Neuronal stem cell (in vitro differentiated cells): ENCODE measurements around the gene SPIRE2.

ENCODE experiments used
- DNase-seq: peaks from one replicate; pipeline ENCODE4 v3.0.0-alpha.2; 2013; ENCODE audit warnings: low spot score
- H2AFZ ChIP-seq: one replicate; pipeline ENCODE4 v1.6.1; 2013; ENCODE audit warnings: mild to moderate bottlenecking, low read length, inconsistent platforms
- H2AK5ac ChIP-seq: 2 replicates; pipeline ENCODE4 v1.6.1; 2013; ENCODE audit warnings: low read depth, mild to moderate bottlenecking, inconsistent platforms, low read length, moderate library complexity, mixed read lengths
- H2BK120ac ChIP-seq: 2 replicates; pipeline ENCODE4 v1.6.1; 2013; ENCODE audit warnings: low read depth, mild to moderate bottlenecking, inconsistent platforms, low read length, moderate library complexity, mixed read lengths
- H2BK12ac ChIP-seq: one replicate; pipeline ENCODE4 v1.6.1; 2013; ENCODE audit warnings: low read length, inconsistent platforms
- H2BK15ac ChIP-seq: 2 replicates; pipeline ENCODE4 v1.6.1; 2013; ENCODE audit warnings: mild to moderate bottlenecking, low read length, inconsistent platforms, mixed read lengths
- H2BK5ac ChIP-seq: one replicate; pipeline ENCODE4 v1.6.1; 2013; ENCODE audit warnings: inconsistent platforms, mild to moderate bottlenecking, low read length, moderate library complexity
- H3K14ac ChIP-seq: one replicate; pipeline ENCODE4 v1.6.1; 2013; ENCODE audit warnings: low read length, inconsistent platforms
- H3K18ac ChIP-seq: 2 replicates; pipeline ENCODE4 v1.6.1; 2013; ENCODE audit warnings: low read length, inconsistent platforms
- H3K23ac ChIP-seq: 2 replicates; pipeline ENCODE4 v1.6.1; 2013; ENCODE audit warnings: low read depth, mild to moderate bottlenecking, mixed read lengths, low read length, inconsistent platforms; ENCODE audit not compliant: poor library complexity
- H3K27ac ChIP-seq: replicated peaks from 3 replicates; pipeline ENCODE4 v1.5.1; 2013; ENCODE audit warnings: low read length, inconsistent platforms
- H3K27me3 ChIP-seq, 3 experiments: 2 replicates each; pipeline ENCODE4 v1.6.1; 2013; ENCODE audit warnings: low read length in 3 of 3, mild to moderate bottlenecking in 2 of 3, inconsistent platforms in 1 of 3, low read depth in 1 of 3, mixed read lengths in 1 of 3, moderate library complexity in 1 of 3; ENCODE audit not compliant: control insufficient read depth in 3 of 3, insufficient read depth in 3 of 3
- H3K36me3 ChIP-seq, 2 donors: replicated peaks in 1 of 2; 2 replicates each; pipeline ENCODE4 v1.6.1; 2013; ENCODE audit warnings: low read length in 2 of 2; ENCODE audit not compliant: control insufficient read depth in 2 of 2, insufficient read depth in 2 of 2
- H3K4ac ChIP-seq: 2 replicates; pipeline ENCODE4 v1.6.1; 2013; ENCODE audit warnings: inconsistent platforms, mild to moderate bottlenecking, low read length, moderate library complexity
- H3K4me1 ChIP-seq, 2 donors: 1 replicate in 1 of 2; 2 replicates in 1 of 2; pipeline ENCODE4 v1.6.1; 2013; ENCODE audit warnings: low read length in 2 of 2, low read depth in 1 of 2; ENCODE audit not compliant: control insufficient read depth in 2 of 2, insufficient read depth in 1 of 2
- H3K4me2 ChIP-seq: one replicate; pipeline ENCODE4 v1.6.1; 2013; ENCODE audit warnings: mild to moderate bottlenecking, low read length, inconsistent platforms; ENCODE audit not compliant: insufficient read depth, poor library complexity, severe bottlenecking
- H3K4me3 ChIP-seq, 2 donors: 2 replicates each; pipeline ENCODE4 v1.5.1; 2013; ENCODE audit warnings: low read length in 2 of 2, mild to moderate bottlenecking in 2 of 2, inconsistent platforms in 1 of 2, moderate library complexity in 1 of 2
- H3K79me1 ChIP-seq: one replicate; pipeline ENCODE4 v1.6.1; 2013; ENCODE audit warnings: low read depth, mild to moderate bottlenecking, inconsistent platforms, low read length, moderate library complexity
- H3K9ac ChIP-seq: one replicate; pipeline ENCODE4 v1.6.1; 2013; ENCODE audit warnings: mild to moderate bottlenecking, low read depth, low read length, inconsistent platforms; ENCODE audit not compliant: poor library complexity
- H3K9me3 ChIP-seq, 2 donors: replicated peaks in 1 of 2; 2 replicates each; pipeline versions ENCODE3 to v1.6.1; 2013; ENCODE audit warnings: low read length in 2 of 2, mild to moderate bottlenecking in 2 of 2, inconsistent platforms in 1 of 2, low read depth in 1 of 2, mixed read lengths in 1 of 2, moderate library complexity in 1 of 2; ENCODE audit not compliant: control insufficient read depth in 2 of 2, insufficient read depth in 1 of 2
- H4K8ac ChIP-seq: one replicate; pipeline ENCODE4 v1.6.1; 2013; ENCODE audit warnings: low read depth, mild to moderate bottlenecking, inconsistent platforms, low read length, moderate library complexity
- H4K91ac ChIP-seq: one replicate; pipeline ENCODE4 v1.6.1; 2013; ENCODE audit warnings: low read length, low read depth, mild to moderate bottlenecking, inconsistent platforms; ENCODE audit not compliant: poor library complexity
- WGBS, 2 donors: extraction: QIAGEN DNeasy Blood & Tissue Kit; methylation state at CpG; one replicate each; pipeline ENCODE4 v1.1.7; 2013; ENCODE audit warnings: missing lambda C conversion rate in 2 of 2, mixed read lengths in 1 of 2; ENCODE audit not compliant: insufficient read length in 2 of 2, insufficient replicate concordance in 1 of 2; ENCODE audit errors: extremely low coverage in 2 of 2; 5-methylcytosine and 5-hydroxymethylcytosine counted together

The SPIRE2 gene

DNA sequence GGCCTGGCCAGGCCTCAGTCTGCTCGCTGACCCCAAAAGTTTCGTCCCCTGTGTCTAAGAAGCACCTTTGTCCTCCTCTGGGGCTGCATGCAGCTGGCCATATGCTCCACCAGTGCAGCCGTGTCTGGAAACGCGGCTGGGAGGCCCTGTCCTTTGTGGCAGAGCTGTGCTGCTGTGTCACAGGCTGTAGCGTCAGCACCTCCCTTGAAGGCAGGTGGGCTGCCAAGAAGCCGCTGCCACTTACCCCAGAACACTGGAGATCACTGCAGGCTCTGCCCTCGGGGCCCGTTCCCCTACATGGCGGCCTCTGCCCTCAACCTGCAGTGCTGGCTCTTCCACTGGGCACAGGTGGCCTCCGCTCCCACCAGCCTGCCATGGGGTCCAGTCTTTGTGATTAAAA lies 74.7 kb downstream of the SPIRE2 start:
- no peak overlapping the region for H3K4me2 ChIP-seq
- peak overlapping the region; percentile 43 for H4K8ac ChIP-seq
- H3K4me3 ChIP-seq = no peak overlapping the region
- H3K27me3 ChIP-seq = no peaks in the 10 kb centered on the region
- no peak overlapping the region for H3K4ac ChIP-seq
- no CpG with 5 or more reads among the region's 11 CpGs for WGBS, 2 donors
- H2BK5ac ChIP-seq = no peak overlapping the region
- no peak overlapping the region for H3K9ac ChIP-seq
- H3K4me1 ChIP-seq = no peaks in the 10 kb centered on the region
- no peak overlapping the region for H2AFZ ChIP-seq
- no peak overlapping the region for H2BK120ac ChIP-seq
- no peak overlapping the region for H4K91ac ChIP-seq
- H3K36me3 ChIP-seq = peaks cover 41 to 79% of the 10 kb centered on the region in 2 donors
- no peak overlapping the region for H2BK12ac ChIP-seq
- H2AK5ac ChIP-seq = no peak overlapping the region
- no peak overlapping the region for H3K23ac ChIP-seq
- H2BK15ac ChIP-seq = no peak overlapping the region
- H3K27ac ChIP-seq = no peak overlapping the region
- no peak overlapping the region for H3K18ac ChIP-seq
- H3K9me3 ChIP-seq = peaks cover 11 to 13% of the 10 kb centered on the region in 2 donors
- DNase-seq = no peak
- no peak overlapping the region for H3K14ac ChIP-seq
- H3K79me1 ChIP-seq = no peaks in the 10 kb centered on the region

- H2AFZ ChIP-seq = no peak overlapping the region
- H3K9ac ChIP-seq = peak overlapping the region; percentile 12
- peak overlapping the region; percentile 31 for H3K23ac ChIP-seq
- H2BK120ac ChIP-seq = no peak overlapping the region
- no peak for DNase-seq
- no peak overlapping the region for H2BK15ac ChIP-seq
- H2BK5ac ChIP-seq = no peak overlapping the region
- H2AK5ac ChIP-seq = no peak overlapping the region
- H3K27me3 ChIP-seq = no peaks in the 10 kb centered on the region
- no peak overlapping the region for H2BK12ac ChIP-seq
- peaks cover 38 to 78% of the 10 kb centered on the region in 2 donors for H3K36me3 ChIP-seq
- no CpG with 5 or more reads among the region's 19 CpGs for WGBS, 2 donors
- peaks cover 2% of the 10 kb centered on the region for H3K79me1 ChIP-seq
- H3K18ac ChIP-seq = no peak overlapping the region
- no peak overlapping the region for H3K4ac ChIP-seq
- no peak overlapping the region for H3K4me3 ChIP-seq
- no peak overlapping the region for H3K14ac ChIP-seq
- H4K91ac ChIP-seq = no peak overlapping the region
- H3K9me3 ChIP-seq = peaks cover 14 to 18% of the 10 kb centered on the region in 2 donors
- H3K4me1 ChIP-seq = no peaks in the 10 kb centered on the region
- H3K27ac ChIP-seq = no peak overlapping the region
- H3K4me2 ChIP-seq = no peak overlapping the region
- no peak overlapping the region for H4K8ac ChIP-seq
Measured at GRCh38 chr16:89903908-89904515, 75.7 kb downstream of the SPIRE2 start.

DNA sequence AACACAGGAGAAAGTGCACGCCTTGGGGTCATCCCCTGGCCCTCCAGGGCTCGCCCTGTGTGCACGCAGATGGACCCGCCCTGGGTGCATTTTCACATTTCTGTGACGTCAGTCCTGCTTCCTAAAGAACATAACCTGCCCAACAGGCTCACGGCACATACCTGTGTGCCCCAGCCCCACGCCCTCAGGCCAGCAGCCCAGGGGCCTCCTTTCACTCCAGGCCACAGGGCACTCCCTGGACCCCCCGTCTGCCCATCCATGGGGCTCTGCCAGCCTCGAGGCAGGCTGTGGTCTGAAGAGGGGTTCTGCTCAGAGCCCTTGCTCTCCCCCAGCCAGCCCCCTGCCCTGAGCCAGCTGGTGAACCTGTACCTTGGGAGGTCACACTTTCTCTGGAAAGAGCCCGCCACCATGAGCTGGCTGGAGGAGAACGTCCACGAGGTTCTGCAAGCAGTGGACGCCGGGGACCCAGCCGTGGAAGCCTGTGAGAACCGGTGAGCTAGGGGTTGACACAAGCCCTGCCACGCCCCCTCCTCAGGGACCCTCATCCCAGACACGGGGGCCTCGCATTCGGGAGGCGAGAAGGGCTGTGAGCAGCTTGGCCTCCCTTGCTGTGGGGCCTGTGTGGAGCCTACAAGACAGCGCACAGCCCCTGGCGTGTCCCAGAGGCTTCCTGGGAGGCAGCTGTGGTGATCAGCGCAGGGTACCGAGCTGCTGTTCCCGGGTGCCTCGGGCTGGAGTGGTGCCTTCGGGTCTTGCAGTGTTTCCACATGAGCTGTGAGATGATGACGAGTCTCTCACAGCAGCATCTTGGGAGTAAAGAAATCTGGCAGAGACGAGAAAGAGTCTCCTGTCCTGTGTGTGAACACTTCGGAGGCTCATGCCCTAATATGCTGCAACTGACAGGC lies 76.6 kb downstream of the SPIRE2 start:
- no peak overlapping the region for H4K8ac ChIP-seq
- no peak overlapping the region for H3K9ac ChIP-seq
- no peak overlapping the region for H2BK120ac ChIP-seq
- H3K14ac ChIP-seq = no peak overlapping the region
- H3K4ac ChIP-seq = no peak overlapping the region
- H2AK5ac ChIP-seq = no peak overlapping the region
- peaks cover 14 to 18% of the 10 kb centered on the region in 2 donors for H3K9me3 ChIP-seq
- no peak overlapping the region for H2AFZ ChIP-seq
- peaks cover 0 to 1% of the 10 kb centered on the region in 2 donors for H3K4me1 ChIP-seq
- H4K91ac ChIP-seq = no peak overlapping the region
- DNase-seq = no peak
- no peak overlapping the region for H3K18ac ChIP-seq
- no peaks in the 10 kb centered on the region for H3K27me3 ChIP-seq
- H3K4me2 ChIP-seq = no peak overlapping the region
- H2BK15ac ChIP-seq = no peak overlapping the region
- no CpG with 5 or more reads among the region's 31 CpGs for WGBS, 2 donors
- H2BK5ac ChIP-seq = no peak overlapping the region
- H3K27ac ChIP-seq = no peak overlapping the region
- peak overlapping the region in 1 of 2 donors; percentile 19 for H3K4me3 ChIP-seq
- H3K36me3 ChIP-seq = peaks cover 37 to 78% of the 10 kb centered on the region in 2 donors
- H3K23ac ChIP-seq = no peak overlapping the region
- no peak overlapping the region for H2BK12ac ChIP-seq
- peaks cover 2% of the 10 kb centered on the region for H3K79me1 ChIP-seq

- no peak overlapping the region for H3K4me3 ChIP-seq
- no peak overlapping the region for H2AFZ ChIP-seq
- no peak overlapping the region for H2BK12ac ChIP-seq
- H2AK5ac ChIP-seq = no peak overlapping the region
- H2BK15ac ChIP-seq = no peak overlapping the region
- H3K9me3 ChIP-seq = peaks cover 14 to 18% of the 10 kb centered on the region in 2 donors
- no peaks in the 10 kb centered on the region for H3K27me3 ChIP-seq
- H3K18ac ChIP-seq = no peak overlapping the region
- no peak overlapping the region for H3K23ac ChIP-seq
- no peak overlapping the region for H4K8ac ChIP-seq
- WGBS, 2 donors = no CpG with 5 or more reads among the region's 23 CpGs
- no peak overlapping the region for H4K91ac ChIP-seq
- no peak overlapping the region for H3K9ac ChIP-seq
- peaks cover 32 to 78% of the 10 kb centered on the region in 2 donors for H3K36me3 ChIP-seq
- no peak overlapping the region for H3K4me2 ChIP-seq
- H2BK120ac ChIP-seq = no peak overlapping the region
- no peak overlapping the region for H2BK5ac ChIP-seq
- peaks cover 0 to 1% of the 10 kb centered on the region in 2 donors for H3K4me1 ChIP-seq
- H3K4ac ChIP-seq = no peak overlapping the region
- H3K79me1 ChIP-seq = peaks cover 2% of the 10 kb centered on the region
- no peak overlapping the region for H3K14ac ChIP-seq
- no peak overlapping the region for H3K27ac ChIP-seq
- DNase-seq = no peak
Measured at GRCh38 chr16:89905511-89906139, 77.3 kb downstream of the SPIRE2 start.
